Raji (cell line): Measurements from ENCODE around the gene VTI1B.

Experiments used
- POLR2A ChIP-seq: IDR thresholded peaks from 2 replicates; pipeline ENCODE4 v1.6.1; 2011; ENCODE audit warnings: low read depth, low read length, control low read depth; ENCODE audit not compliant: insufficient read depth

VTI1B gene

GRCh38 chr14:67644428-67644827 is 30.0 kb downstream of the VTI1B start:
- TF ChIP-seq POLR2A: no peak

- TF ChIP-seq POLR2A: no peak
Observed at GRCh38 chr14:67643713-67644112, 30.7 kb downstream of the VTI1B start.

- no peak for TF ChIP-seq POLR2A
Observed at GRCh38 chr14:67641902-67642749, 32.3 kb downstream of the VTI1B start.

GRCh38 chr14:67641480-67641879 is 33.0 kb downstream of the VTI1B start:
- no peak for TF ChIP-seq POLR2A

- no peak for TF ChIP-seq POLR2A
Observed at GRCh38 chr14:67638642-67639041, 35.8 kb downstream of the VTI1B start.

- TF ChIP-seq POLR2A: no peak
Observed at GRCh38 chr14:67636361-67636919, 38.0 kb downstream of the VTI1B start.

- no peak for TF ChIP-seq POLR2A
Observed at GRCh38 chr14:67633451-67634147, 40.8 kb downstream of the VTI1B start.

- TF ChIP-seq POLR2A: no peak
Observed at GRCh38 chr14:67630938-67631337, 43.5 kb downstream of the VTI1B start.

- no peak for TF ChIP-seq POLR2A
Observed at GRCh38 chr14:67630186-67630585, 44.2 kb downstream of the VTI1B start.

- no peak for TF ChIP-seq POLR2A
Observed at GRCh38 chr14:67627519-67627918, 46.9 kb downstream of the VTI1B start.

GRCh38 chr14:67623114-67623513 is 51.3 kb downstream of the VTI1B start:
- TF ChIP-seq POLR2A: no peak

- no peak for TF ChIP-seq POLR2A
Observed at GRCh38 chr14:67622675-67623074, 51.8 kb downstream of the VTI1B start.

- no peak for TF ChIP-seq POLR2A
Observed at GRCh38 chr14:67620217-67620785, 54.1 kb downstream of the VTI1B start.

- TF ChIP-seq POLR2A: peak; percentile 79
Observed at GRCh38 chr14:67619446-67620216, 54.8 kb downstream of the VTI1B start, which contains the start of gene ARG2. Gene ARG2, plus strand, starts transcription at chr14:67619920. Its CDS starts 58 bp downstream, at chr14:67619978.

GRCh38 chr14:67618617-67619063 is 55.8 kb downstream of the VTI1B start:
- no peak for TF ChIP-seq POLR2A
